ENCODE data around the gene NRAP.

The NRAP gene

DNA sequence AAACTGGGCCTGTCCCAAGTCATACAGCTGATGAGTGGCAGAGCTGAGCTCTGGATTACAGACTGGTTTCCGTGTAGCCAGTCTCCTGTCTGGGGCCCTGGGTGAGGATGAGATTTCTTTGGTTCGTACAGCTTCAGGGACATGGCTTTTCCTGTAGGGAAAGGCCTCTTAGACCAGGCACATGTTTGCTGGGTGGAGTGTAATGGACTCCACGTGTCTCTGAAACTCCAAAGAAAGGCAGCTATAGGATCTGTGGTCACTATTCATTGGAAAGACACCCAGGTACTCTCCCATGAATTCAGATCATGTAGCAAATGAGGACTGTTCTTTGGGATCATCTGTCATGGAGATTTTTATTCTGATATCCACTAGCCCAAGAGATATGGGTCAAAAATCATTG, 108.6 kb downstream of the NRAP start:
- Histone ChIP-seq H3K9me3 (ENCODE audit: low read length) (no peaks in the 10 kb centered on the region), H2AFZ (ENCODE audit: low read length) (no peak overlapping the region), H3F3A (ENCODE audit: insufficient read depth, low read length) (no peaks in the 10 kb centered on the region), H3K4me3 (ENCODE audit: low read depth, low read length, poor library complexity, severe bottlenecking) (no peak overlapping the region), H3K79me2 (ENCODE audit: insufficient read depth, low read length) (no peaks in the 10 kb centered on the region), H3K27ac (ENCODE audit: low read depth, low read length, poor library complexity, severe bottlenecking) (no peak overlapping the region), H4K20me1 (ENCODE audit: insufficient read depth, low read length) (no peaks in the 10 kb centered on the region), H3K36me3 (ENCODE audit: insufficient read depth, low read length) (no peaks in the 10 kb centered on the region), H3K9me2 (ENCODE audit: low read depth, low read length) (no peaks in the 10 kb centered on the region), H3K9ac (ENCODE audit: low read length) (no peak overlapping the region), H3K4me1 (ENCODE audit: insufficient read depth, low read length, severe bottlenecking) (no peaks in the 10 kb centered on the region), H3K27me3 (ENCODE audit: insufficient read depth, low read length) (peaks cover 8% of the 10 kb centered on the region; the same call in 1 of the 2 replicates), H3K4me2 (ENCODE audit: low read length) (no peak overlapping the region)
- TF ChIP-seq, protein P1, sequence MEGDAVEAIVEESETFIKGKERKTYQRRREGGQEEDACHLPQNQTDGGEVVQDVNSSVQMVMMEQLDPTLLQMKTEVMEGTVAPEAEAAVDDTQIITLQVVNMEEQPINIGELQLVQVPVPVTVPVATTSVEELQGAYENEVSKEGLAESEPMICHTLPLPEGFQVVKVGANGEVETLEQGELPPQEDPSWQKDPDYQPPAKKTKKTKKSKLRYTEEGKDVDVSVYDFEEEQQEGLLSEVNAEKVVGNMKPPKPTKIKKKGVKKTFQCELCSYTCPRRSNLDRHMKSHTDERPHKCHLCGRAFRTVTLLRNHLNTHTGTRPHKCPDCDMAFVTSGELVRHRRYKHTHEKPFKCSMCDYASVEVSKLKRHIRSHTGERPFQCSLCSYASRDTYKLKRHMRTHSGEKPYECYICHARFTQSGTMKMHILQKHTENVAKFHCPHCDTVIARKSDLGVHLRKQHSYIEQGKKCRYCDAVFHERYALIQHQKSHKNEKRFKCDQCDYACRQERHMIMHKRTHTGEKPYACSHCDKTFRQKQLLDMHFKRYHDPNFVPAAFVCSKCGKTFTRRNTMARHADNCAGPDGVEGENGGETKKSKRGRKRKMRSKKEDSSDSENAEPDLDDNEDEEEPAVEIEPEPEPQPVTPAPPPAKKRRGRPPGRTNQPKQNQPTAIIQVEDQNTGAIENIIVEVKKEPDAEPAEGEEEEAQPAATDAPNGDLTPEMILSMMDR (IDR thresholded peaks at IDR 0.05; ENCODE audit: low read length): no peak
- TF ChIP-seq EZH2 (IDR thresholded peaks at IDR 0.05; ENCODE audit: borderline replicate concordance, low read length): no peak

- H3K9ac ChIP-seq (ENCODE audit: low read length): no peak overlapping the region
- no peak overlapping the region for H3K4me2 ChIP-seq (ENCODE audit: low read length)
- no peaks in the 10 kb centered on the region for H3K9me2 ChIP-seq (ENCODE audit: low read depth, low read length)
- H3K27ac ChIP-seq (ENCODE audit: low read depth, low read length, poor library complexity, severe bottlenecking): no peak overlapping the region
- no peaks in the 10 kb centered on the region for H3F3A ChIP-seq (ENCODE audit: insufficient read depth, low read length)
- no peaks in the 10 kb centered on the region for H3K4me1 ChIP-seq (ENCODE audit: insufficient read depth, low read length, severe bottlenecking)
- H3K36me3 ChIP-seq (ENCODE audit: insufficient read depth, low read length): no peaks in the 10 kb centered on the region
- H3K27me3 ChIP-seq (ENCODE audit: insufficient read depth, low read length): peaks cover 8% of the 10 kb centered on the region; the same call in 1 of the 2 replicates
- no peak overlapping the region for H3K4me3 ChIP-seq (ENCODE audit: low read depth, low read length, poor library complexity, severe bottlenecking)
- no peak overlapping the region for H2AFZ ChIP-seq (ENCODE audit: low read length)
- H3K79me2 ChIP-seq (ENCODE audit: insufficient read depth, low read length): no peaks in the 10 kb centered on the region
- no peak for TF ChIP-seq EZH2 (IDR thresholded peaks at IDR 0.05; ENCODE audit: borderline replicate concordance, low read length)
- TF ChIP-seq, protein P1 (IDR thresholded peaks at IDR 0.05; ENCODE audit: low read length): no peak
- no peaks in the 10 kb centered on the region for H4K20me1 ChIP-seq (ENCODE audit: insufficient read depth, low read length)
- no peaks in the 10 kb centered on the region for H3K9me3 ChIP-seq (ENCODE audit: low read length)
Observed at GRCh38 chr10:113554214-113554613, 109.6 kb downstream of the NRAP start.

- Histone ChIP-seq H3K27me3 (ENCODE audit: insufficient read depth, low read length) (peaks cover 8% of the 10 kb centered on the region; the same call in 1 of the 2 replicates), H3K9ac (ENCODE audit: low read length) (no peak overlapping the region), H2AFZ (ENCODE audit: low read length) (no peak overlapping the region), H3K36me3 (ENCODE audit: insufficient read depth, low read length) (no peaks in the 10 kb centered on the region), H3K9me2 (ENCODE audit: low read depth, low read length) (no peaks in the 10 kb centered on the region), H3K9me3 (ENCODE audit: low read length) (no peaks in the 10 kb centered on the region), H3K4me2 (ENCODE audit: low read length) (no peak overlapping the region), H3F3A (ENCODE audit: insufficient read depth, low read length) (no peaks in the 10 kb centered on the region), H3K4me1 (ENCODE audit: insufficient read depth, low read length, severe bottlenecking) (no peaks in the 10 kb centered on the region), H4K20me1 (ENCODE audit: insufficient read depth, low read length) (no peaks in the 10 kb centered on the region), H3K79me2 (ENCODE audit: insufficient read depth, low read length) (no peaks in the 10 kb centered on the region), H3K4me3 (ENCODE audit: low read depth, low read length, poor library complexity, severe bottlenecking) (no peak overlapping the region), H3K27ac (ENCODE audit: low read depth, low read length, poor library complexity, severe bottlenecking) (no peak overlapping the region)
- TF ChIP-seq, protein P1 (IDR thresholded peaks at IDR 0.05; ENCODE audit: low read length): no peak
- no peak for TF ChIP-seq EZH2 (IDR thresholded peaks at IDR 0.05; ENCODE audit: borderline replicate concordance, low read length)
Observed at GRCh38 chr10:113553149-113553548, 110.7 kb downstream of the NRAP start.
